Spleen (tissue), 11 donors: ENCODE measurements around the gene PRUNE2. TPM values are rescaled to one million over a fixed set of nuclear protein-coding genes. Genes with fewer than 3 reads are reported as not detected.

Source experiments
- DNase-seq: peaks from one replicate; pipeline ENCODE4 v3.0.0-alpha.2; 2020
- H3K27ac ChIP-seq, 8 donors: fragments of 200-600 bp; sonication (generic) in 7 of 8; 1 replicate in 4 of 8; 2 replicates in 4 of 8; pipeline versions ENCODE4 v1.5.0 to v1.8.0; 2016 to 2021; ENCODE audit warnings: inconsistent platforms in 4 of 8, mild to moderate bottlenecking in 4 of 8, moderate library complexity in 1 of 8
- H3K27me3 ChIP-seq, 7 donors: fragments of 200-600 bp; sonication (generic) in 6 of 7; replicated peaks in 1 of 7; 1 replicate in 4 of 7; 2 replicates in 3 of 7; pipeline versions ENCODE4 v1.5.0 to v1.8.0; 2016 to 2021; ENCODE audit warnings: inconsistent platforms in 3 of 7, mild to moderate bottlenecking in 1 of 7
- H3K36me3 ChIP-seq, 6 donors: fragments of 200-600 bp; sonication (generic) in 5 of 6; 1 replicate in 4 of 6; 2 replicates in 2 of 6; pipeline versions ENCODE4 v1.5.0 to v1.8.0; 2016 to 2021; ENCODE audit warnings: inconsistent platforms in 2 of 6
- H3K4me1 ChIP-seq, 6 donors: fragments of 200-600 bp; sonication (generic) in 5 of 6; 1 replicate in 3 of 6; 2 replicates in 3 of 6; pipeline versions ENCODE4 v1.5.0 to v1.8.0; 2016 to 2021; ENCODE audit warnings: inconsistent platforms in 3 of 6
- H3K4me3 ChIP-seq, 8 donors: fragments of 200-600 bp; sonication (generic) in 7 of 8; 1 replicate in 4 of 8; 2 replicates in 4 of 8; pipeline versions ENCODE4 v1.5.0 to v1.8.0; 2016 to 2021; ENCODE audit warnings: inconsistent platforms in 4 of 8, mild to moderate bottlenecking in 4 of 8, moderate library complexity in 2 of 8
- H3K9me3 ChIP-seq, 8 donors: fragments of 200-600 bp; sonication (generic) in 7 of 8; 1 replicate in 4 of 8; 2 replicates in 4 of 8; pipeline versions ENCODE4 v1.5.0 to v1.8.0; 2016 to 2021; ENCODE audit warnings: inconsistent platforms in 4 of 8
- CTCF ChIP-seq, 11 experiments: fragments of 200-600 bp in 7 of 11; fragments of 450-650 bp in 4 of 11; sonication (generic) in 4 of 11; IDR thresholded peaks in 8 of 11; conservative IDR thresholded peaks in 3 of 11; 1 replicate in 7 of 11; 2 replicates in 4 of 11; pipeline versions ENCODE4 v1.4.0 to v1.8.0; 2016 to 2021; ENCODE audit warnings: antibody characterized with exemption in 11 of 11, inconsistent platforms in 4 of 11, mild to moderate bottlenecking in 1 of 11
- POLR2A ChIP-seq, 3 donors: fragments of 450-650 bp; IDR thresholded peaks; one replicate each; pipeline ENCODE4 v1.5.1; 2017; ENCODE audit warnings: antibody characterized with exemption in 3 of 3, mild to moderate bottlenecking in 1 of 3
- POLR2AphosphoS5 ChIP-seq, 3 donors: sonication (generic); formaldehyde crosslinking; IDR thresholded peaks; one replicate each; pipeline ENCODE4 v1.5.1; 2017; ENCODE audit warnings: antibody characterized with exemption in 3 of 3
- WGBS, 5 donors: extraction: QIAGEN DNeasy Blood & Tissue Kit in 3 of 5; methylation state at CpG; one replicate each; pipeline versions ENCODE4 v1.1.5 to v1.1.7; 2013 to 2018; 5-methylcytosine and 5-hydroxymethylcytosine counted together
- intact Hi-C: fragments of 100-400 bp; cut with DNase I; formaldehyde crosslinking; loops from one replicate; pipeline ENCODE4 v1.15.0; 2023; ENCODE audit warnings: low total_unique reads
- polyA plus RNA-seq, 3 donors: library from polyadenylated mRNA; stranded (reverse); fragments of 200-250 nt; gene quantifications; one replicate each; pipeline ENCODE4 v1.2.1, GENCODE V29; 2013
- total RNA-seq, 7 donors: library from RNA; depleted of rRNA in 3 of 7; stranded (reverse); fragments of >200 nt in 3 of 7; fragmentation: NEBNext Ultra II Directional in 4 of 7; extraction: Animal tissue kit (Norgen Biotek cat#: 25700) in 4 of 7; gene quantifications; one replicate each; pipeline versions ENCODE4 v1.1.0 to v1.2.1, GENCODE V29; 2016 to 2021
- donor health status: healthy with polysubstance abuse.
- donor health status: DM: no; HTN: no; CAD: no; lungs with moderate emphysema.
- donor health status: DM: no; HTN: no; CAD: no.
- donor health status: Bipolar disorder and iron deficiency.
- donor health status: healthy.
- donor health status: DM: no; HTN: no; CAD: no.
- donor health status: DM: yes; HTN: yes; CAD: no.

The PRUNE2 gene
- total and polyA plus RNA-seq, 10 donors, result 3.3 to 23.6 (median 14.0) TPM

GRCh38 chr9:76944011-76944410 lies 38.1 kb upstream of the PRUNE2 start:
- no peak for DNase-seq
- TF ChIP-seq POLR2AphosphoS5 (IDR thresholded peaks at IDR 0.05), result no peak
- TF ChIP-seq POLR2A (IDR thresholded peaks at IDR 0.05), result no peak
- TF ChIP-seq CTCF (IDR thresholded peaks at IDR 0.05 in 8 of 11, conservative IDR thresholded peaks at IDR 0.05 in 3 of 11), result no peak
- intact Hi-C loops, result no loop called here
- H3K9me3 ChIP-seq, result no peaks in the 10 kb centered on the region
- 81 to 96% (median 89%) methylated on average over 2 of the region's 2 CpGs for WGBS, 5 donors
- H3K4me3 ChIP-seq, result no peak overlapping the region
- no peaks in the 10 kb centered on the region for H3K36me3 ChIP-seq
- H3K4me1 ChIP-seq, result no peaks in the 10 kb centered on the region
- peaks cover 0 to 7% (median 0%) of the 10 kb centered on the region in 7 donors for H3K27me3 ChIP-seq
- no peak overlapping the region for H3K27ac ChIP-seq

- no peak for DNase-seq
These were observed 37.1 kb upstream of the PRUNE2 start for GRCh38 chr9:76943054-76943453.

GRCh38 chr9:76932757-76933156 lies 26.8 kb upstream of the PRUNE2 start:
- intact Hi-C loops, result no loop called here
- TF ChIP-seq POLR2A (IDR thresholded peaks at IDR 0.05), result no peak

More at GRCh38 chr9:76943054-76943453, 37.1 kb upstream of the PRUNE2 start:
- Histone ChIP-seq H3K4me3 (no peak overlapping the region), H3K36me3 (no peaks in the 10 kb centered on the region), H3K27ac (no peak overlapping the region), H3K9me3 (no peaks in the 10 kb centered on the region), H3K4me1 (no peaks in the 10 kb centered on the region), H3K27me3 (peaks cover 0 to 11% (median 0%) of the 10 kb centered on the region in 7 donors)
- 74 to 86% (median 77%) methylated on average over 5 of the region's 5 CpGs for WGBS, 5 donors
- TF ChIP-seq CTCF (IDR thresholded peaks at IDR 0.05 in 8 of 11, conservative IDR thresholded peaks at IDR 0.05 in 3 of 11) (no peak), POLR2A (IDR thresholded peaks at IDR 0.05) (no peak), POLR2AphosphoS5 (IDR thresholded peaks at IDR 0.05) (no peak)
- intact Hi-C loops, result no loop called here

GRCh38 chr9:76932265-76932664 lies 26.4 kb upstream of the PRUNE2 start:
- intact Hi-C loops, result no loop called here

More at GRCh38 chr9:76932757-76933156, 26.8 kb upstream of the PRUNE2 start:
- no peak overlapping the region for H3K27ac ChIP-seq
- H3K36me3 ChIP-seq, result no peaks in the 10 kb centered on the region
- 61 to 84% (median 71%) methylated on average over 2 of the region's 2 CpGs for WGBS, 5 donors
- no peaks in the 10 kb centered on the region for H3K4me1 ChIP-seq
- no peak overlapping the region for H3K4me3 ChIP-seq
- H3K27me3 ChIP-seq, result no peaks in the 10 kb centered on the region
- no peaks in the 10 kb centered on the region for H3K9me3 ChIP-seq
- no peak for DNase-seq

More at GRCh38 chr9:76932265-76932664, 26.4 kb upstream of the PRUNE2 start:
- Histone ChIP-seq H3K27ac (no peak overlapping the region), H3K4me3 (no peak overlapping the region), H3K36me3 (no peaks in the 10 kb centered on the region), H3K9me3 (no peaks in the 10 kb centered on the region), H3K4me1 (no peaks in the 10 kb centered on the region), H3K27me3 (no peaks in the 10 kb centered on the region)
- no peak for DNase-seq
- TF ChIP-seq CTCF (IDR thresholded peaks at IDR 0.05 in 8 of 11, conservative IDR thresholded peaks at IDR 0.05 in 3 of 11) (no peak), POLR2A (IDR thresholded peaks at IDR 0.05) (no peak), POLR2AphosphoS5 (IDR thresholded peaks at IDR 0.05) (no peak)
- 63 to 89% (median 80%) methylated on average over 1 of the region's 1 CpG for WGBS, 5 donors
